GM12872 (cell line): Measurements from ENCODE around the gene MAP3K6.

ENCODE experiments used
- TF ChIP-seq, protein P1 (sequence below): IDR thresholded peaks from 3 replicates; pipeline ENCODE4 v1.5.1; 2011; ENCODE audit warnings: low read depth, mild to moderate bottlenecking, low read length, moderate library complexity; ENCODE audit not compliant: insufficient read depth

Gene MAP3K6

DNA sequence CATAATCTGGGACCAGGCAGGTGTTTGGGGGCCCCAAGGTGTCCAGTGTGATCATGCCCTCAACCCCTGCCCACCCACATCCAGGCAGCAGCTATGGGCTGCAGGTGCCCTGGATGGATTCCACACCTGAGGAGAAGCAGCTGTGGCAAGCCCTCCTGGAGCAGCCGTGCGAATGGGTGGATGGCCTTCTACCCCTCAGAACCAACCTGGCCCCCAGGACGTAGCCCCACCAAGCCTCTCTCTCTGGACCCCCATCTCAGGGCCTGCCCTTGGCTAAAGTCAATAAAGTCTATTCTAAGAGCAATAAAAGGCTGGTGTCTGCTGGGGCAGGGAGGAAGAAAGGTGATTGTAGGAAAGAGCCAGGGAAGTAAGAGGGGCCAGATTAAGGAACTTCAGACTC, 13.1 kb downstream of the MAP3K6 start:
- TF ChIP-seq, protein P1, sequence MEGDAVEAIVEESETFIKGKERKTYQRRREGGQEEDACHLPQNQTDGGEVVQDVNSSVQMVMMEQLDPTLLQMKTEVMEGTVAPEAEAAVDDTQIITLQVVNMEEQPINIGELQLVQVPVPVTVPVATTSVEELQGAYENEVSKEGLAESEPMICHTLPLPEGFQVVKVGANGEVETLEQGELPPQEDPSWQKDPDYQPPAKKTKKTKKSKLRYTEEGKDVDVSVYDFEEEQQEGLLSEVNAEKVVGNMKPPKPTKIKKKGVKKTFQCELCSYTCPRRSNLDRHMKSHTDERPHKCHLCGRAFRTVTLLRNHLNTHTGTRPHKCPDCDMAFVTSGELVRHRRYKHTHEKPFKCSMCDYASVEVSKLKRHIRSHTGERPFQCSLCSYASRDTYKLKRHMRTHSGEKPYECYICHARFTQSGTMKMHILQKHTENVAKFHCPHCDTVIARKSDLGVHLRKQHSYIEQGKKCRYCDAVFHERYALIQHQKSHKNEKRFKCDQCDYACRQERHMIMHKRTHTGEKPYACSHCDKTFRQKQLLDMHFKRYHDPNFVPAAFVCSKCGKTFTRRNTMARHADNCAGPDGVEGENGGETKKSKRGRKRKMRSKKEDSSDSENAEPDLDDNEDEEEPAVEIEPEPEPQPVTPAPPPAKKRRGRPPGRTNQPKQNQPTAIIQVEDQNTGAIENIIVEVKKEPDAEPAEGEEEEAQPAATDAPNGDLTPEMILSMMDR, result no peak

DNA sequence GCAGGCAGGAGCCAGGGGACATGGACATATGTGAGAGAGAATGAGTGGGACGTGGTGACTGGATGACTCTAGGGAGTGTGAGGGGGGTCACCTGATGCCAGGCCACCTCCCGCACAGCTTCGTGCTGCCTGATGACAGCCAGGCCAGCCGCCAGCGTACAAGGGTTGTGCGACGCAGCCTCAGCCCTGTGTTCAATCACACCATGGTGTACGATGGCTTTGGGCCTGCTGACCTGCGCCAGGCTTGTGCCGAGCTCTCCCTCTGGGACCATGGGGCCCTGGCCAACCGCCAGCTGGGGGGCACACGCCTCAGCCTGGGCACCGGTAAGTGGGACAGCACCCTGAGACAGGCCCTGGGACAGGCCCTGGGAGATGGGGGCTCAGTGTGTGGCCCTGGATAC, 13.6 kb downstream of the MAP3K6 start:
- TF ChIP-seq, protein P1, result no peak

DNA sequence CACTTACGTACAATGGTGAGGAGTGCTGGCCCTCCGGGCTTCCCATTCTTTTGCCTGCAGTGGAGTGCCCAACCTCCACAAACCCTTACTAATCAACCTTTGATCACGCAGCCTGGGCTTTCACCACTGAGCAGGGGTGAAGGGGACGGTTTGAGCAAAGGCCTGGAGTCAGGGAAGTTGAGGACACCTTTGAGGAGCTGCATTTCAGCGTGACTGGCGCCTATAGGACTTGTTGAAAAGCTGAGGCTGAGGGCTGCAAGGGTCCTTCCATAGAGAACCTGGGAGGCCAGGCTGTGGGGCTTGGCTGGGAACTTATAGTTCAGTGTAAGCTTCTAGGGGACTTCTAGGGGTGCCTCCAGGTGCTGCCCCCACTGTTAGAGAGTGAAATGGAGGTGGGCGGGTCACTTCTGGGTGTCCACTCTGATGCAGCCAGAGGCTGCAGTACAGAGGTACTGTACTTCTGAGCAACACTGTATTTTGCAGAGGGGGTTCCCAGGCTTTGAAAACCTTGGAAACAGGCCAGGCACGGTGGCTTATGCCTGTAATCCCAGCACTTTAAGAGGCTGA, 15.1 kb downstream of the MAP3K6 start:
- TF ChIP-seq, protein P1, result no peak

DNA sequence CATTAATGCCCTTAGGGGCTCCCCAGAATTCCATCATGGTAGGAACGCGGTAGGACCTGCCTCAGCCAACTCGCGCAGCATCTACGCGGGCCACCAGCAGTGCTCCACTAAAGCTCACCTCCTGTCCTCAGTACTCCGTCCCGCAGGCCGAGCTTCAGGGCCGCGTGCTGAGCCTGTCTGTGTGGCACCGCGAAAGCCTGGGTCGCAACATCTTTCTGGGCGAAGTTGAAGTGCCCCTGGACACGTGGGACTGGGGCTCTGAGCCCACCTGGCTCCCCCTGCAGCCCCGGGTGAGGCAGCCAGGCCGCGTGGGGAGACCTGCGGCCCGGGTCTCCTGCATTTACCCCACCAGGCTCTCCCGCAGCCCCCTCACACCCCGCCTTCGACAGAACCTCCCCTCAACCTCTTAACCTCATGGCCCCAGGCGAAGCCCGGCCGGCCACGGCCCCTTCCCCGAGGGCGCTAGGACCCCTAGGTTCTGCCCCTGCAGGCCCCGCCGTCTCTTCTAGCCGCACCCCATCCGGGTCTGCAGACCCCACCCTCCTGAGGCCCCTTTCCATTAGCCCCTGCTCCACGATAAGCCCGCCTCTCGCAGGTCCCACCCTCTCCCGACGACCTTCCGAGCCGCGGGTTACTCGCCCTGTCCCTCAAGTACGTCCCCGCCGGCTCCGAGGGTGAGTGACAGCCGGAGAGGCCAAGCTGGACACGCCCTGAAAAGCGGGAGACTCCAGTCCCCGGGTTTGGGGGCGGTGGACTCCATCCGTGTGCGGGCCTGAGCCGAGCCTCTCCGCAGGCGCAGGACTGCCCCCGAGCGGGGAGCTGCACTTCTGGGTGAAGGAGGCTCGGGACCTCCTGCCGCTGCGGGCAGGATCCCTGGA, 15.9 kb downstream of the MAP3K6 start:
- TF ChIP-seq, protein P1, result no peak

DNA sequence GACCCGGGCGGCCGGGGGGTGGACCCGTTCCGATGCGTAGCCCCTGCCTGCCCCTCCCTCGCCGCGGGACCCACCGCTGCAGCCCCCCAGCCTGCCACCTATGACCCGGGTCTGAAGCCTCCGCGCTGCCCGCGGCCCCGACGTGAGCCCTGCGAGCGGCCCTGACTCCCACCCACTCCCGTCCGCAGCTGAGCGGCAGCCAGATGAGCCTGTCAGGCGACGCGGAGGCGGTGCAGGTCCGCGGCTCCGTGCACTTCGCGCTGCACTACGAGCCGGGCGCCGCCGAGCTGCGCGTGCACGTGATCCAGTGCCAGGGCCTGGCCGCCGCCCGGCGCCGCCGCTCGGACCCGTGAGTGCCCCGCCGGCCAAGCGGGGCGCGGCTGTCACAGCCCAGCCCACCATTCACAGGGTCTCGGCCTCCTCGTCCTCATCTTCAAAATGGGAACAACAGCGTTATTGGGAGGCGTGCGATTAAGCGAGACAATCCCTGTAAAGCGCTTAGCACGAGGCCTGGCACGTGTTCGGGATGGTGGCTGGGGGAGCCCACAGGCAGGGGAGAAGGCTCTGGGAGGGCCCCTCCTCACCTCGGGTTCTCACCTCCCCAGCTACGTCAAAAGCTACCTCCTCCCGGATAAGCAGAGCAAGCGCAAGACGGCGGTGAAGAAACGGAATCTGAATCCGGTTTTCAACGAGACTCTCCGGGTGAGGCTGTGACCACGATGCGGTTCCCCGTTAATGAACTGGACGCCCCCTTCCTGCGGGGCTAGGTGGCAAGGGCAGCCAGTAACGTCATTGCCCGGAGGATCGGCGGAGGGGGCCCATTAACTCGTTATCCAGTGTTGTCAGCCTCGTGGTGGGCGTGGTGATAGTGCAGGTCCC, 16.7 kb downstream of the MAP3K6 start:
- TF ChIP-seq, protein P1, result no peak

DNA sequence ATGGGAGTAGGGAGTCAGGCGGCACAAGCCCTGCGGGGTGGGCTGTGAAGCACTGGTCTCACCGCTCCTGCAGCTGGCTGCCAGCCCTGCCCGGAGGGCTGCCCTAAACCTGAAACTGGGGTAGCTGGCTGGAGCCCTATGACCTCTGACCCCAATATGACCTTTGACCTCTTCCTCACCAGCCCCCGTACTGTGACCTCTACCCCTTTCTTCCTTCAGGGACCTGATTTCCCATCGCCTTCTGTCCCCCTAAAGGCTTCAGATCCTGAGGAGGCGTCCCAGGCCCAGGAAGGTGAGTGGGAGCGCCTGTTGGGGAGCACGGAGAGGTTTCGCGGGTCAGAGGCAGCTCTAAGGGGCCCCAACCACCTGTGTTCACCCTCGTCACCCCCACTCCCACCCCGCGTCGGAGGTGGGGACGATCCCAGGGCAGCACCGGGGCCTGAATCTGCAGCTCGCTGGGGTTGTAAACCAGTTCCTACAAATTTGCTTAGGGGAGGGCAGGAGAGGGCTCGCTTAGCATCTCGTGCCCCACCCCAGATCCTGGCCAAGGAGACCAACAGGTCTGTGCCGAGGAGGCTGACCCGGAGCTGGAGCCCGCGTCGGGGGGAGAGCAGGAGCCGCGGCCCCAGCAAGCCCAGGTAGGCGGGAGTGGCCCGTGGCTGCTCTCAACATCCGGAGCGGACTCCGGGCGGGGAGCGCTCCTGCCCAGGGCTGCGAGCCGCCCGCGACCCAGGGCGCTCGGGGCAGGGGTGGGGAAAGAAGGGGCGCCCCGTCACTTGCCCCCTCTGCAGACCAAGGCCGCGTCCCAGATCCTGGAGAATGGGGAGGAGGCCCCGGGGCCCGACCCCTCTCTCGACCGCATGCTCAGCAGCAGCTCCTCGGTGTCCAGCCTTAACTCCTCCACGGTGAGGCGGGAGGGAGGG, 17.6 kb downstream of the MAP3K6 start:
- TF ChIP-seq, protein P1, result no peak
